ENCODE results near the gene ATP6V0D1. TPM values are rescaled to one million over a fixed set of nuclear protein-coding genes. Genes with fewer than 3 reads are reported as not detected.
"Not testable (repeated sequence)": the region's sequence is repeated elsewhere in the genome, so short reads cannot be mapped to it uniquely, and the experiment has no call there.

Gene ATP6V0D1
- total RNA-seq, 3 donors from 2014 or later (not counting 1 experiment from before 2014, with no cell fraction given), result 76.0 to 84.9 (median 83.3) TPM

DNA sequence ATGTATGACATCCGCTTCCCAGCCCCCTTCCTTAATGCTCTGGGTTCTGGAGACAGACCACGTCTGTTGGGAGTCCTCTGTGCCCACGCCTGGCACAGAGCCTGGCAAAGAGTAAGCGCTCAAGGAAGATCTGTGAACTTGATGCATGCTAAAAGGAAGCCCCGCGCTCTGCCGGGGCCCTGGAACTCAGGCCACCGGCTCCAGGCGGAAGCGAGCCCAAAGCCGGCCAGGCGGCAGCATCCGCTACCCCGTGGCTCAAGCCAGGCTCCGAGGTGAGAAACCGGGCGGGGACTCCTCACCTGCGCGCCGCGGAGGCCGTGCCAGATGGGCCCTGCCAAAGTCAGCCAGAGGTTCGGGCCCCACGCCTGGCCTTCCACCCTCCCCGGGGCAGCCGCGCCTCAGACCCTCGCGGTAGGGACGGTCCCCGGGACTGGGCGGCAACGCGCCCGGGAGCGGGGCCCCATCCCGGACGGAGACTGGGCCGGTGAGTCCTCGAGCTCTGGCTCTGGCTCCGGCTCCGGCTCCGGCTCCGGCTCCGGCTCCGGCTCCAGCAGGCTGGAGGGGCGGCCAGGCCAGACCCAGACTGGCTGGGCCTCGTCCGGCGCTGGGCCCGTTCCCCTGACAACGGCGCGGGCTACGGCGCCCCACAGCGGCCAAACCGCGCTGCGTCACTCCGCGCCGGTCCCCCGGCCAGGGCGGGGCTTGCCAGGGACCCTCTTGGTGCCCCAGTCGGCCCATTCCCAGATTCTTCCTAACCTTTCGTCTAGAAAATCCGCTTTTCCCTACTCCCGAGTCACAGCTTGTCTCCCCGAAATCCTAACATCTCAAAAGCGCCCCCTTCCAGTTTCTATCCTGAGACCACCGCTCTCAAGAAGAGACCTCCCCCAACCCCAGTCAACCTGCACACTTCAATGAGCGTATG is 64.8 kb downstream of the ATP6V0D1 start, which contains the start of gene ZDHHC1:
ZDHHC1 (minus strand) TSS at position 606 of the 922 bp plus-strand sequence. CDS start 8,702 bp downstream, outside the sequence.
- no peaks in the 10 kb centered on the region for H3K9me3 ChIP-seq (ENCODE audit: control insufficient read depth, insufficient read depth, low read length)
- no peak within 1 kb of the TSS for H3K27ac ChIP-seq (ENCODE audit: low read length)
- Mint-ChIP-seq H3K27me3 (ENCODE audit: low read depth in 2 of 2) (peaks cover 15 to 22% of the 10 kb centered on the region in 2 donors), H3K9me3 (no peaks in the 10 kb centered on the region), H3K27ac (peak within 1 kb of the TSS; percentile 64 to 69), H3K4me3 (peak within 1 kb of the TSS; percentile 84), H3K4me1 (peaks cover 6 to 11% of the 10 kb centered on the region in 2 donors), H3K36me3 (no peaks in the 10 kb centered on the region)
- peaks cover 8% of the 10 kb centered on the region for H3K4me1 ChIP-seq (ENCODE audit: control insufficient read depth, insufficient read depth, low read length)
- ATAC-seq (peak; percentile 87 to 96 (median 95)), DNase-seq (peak; percentile 57 to 63)
- intact Hi-C loops (cut with micrococcal nuclease), result no loop called here
- 3% methylated on average over 73 of the region's 73 CpGs for WGBS (ENCODE audit: insufficient coverage)
- peak within 1 kb of the TSS; percentile 39 for H3K4me3 ChIP-seq (ENCODE audit: low read length)
- H3K27me3 ChIP-seq (ENCODE audit: control insufficient read depth, insufficient read depth, low read length), result peaks cover 2% of the 10 kb centered on the region
- TF ChIP-seq, protein P1, sequence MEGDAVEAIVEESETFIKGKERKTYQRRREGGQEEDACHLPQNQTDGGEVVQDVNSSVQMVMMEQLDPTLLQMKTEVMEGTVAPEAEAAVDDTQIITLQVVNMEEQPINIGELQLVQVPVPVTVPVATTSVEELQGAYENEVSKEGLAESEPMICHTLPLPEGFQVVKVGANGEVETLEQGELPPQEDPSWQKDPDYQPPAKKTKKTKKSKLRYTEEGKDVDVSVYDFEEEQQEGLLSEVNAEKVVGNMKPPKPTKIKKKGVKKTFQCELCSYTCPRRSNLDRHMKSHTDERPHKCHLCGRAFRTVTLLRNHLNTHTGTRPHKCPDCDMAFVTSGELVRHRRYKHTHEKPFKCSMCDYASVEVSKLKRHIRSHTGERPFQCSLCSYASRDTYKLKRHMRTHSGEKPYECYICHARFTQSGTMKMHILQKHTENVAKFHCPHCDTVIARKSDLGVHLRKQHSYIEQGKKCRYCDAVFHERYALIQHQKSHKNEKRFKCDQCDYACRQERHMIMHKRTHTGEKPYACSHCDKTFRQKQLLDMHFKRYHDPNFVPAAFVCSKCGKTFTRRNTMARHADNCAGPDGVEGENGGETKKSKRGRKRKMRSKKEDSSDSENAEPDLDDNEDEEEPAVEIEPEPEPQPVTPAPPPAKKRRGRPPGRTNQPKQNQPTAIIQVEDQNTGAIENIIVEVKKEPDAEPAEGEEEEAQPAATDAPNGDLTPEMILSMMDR (IDR thresholded peaks at IDR 0.05), result peak; percentile 37
- no peaks in the 10 kb centered on the region for H3K36me3 ChIP-seq (ENCODE audit: control insufficient read depth, insufficient read depth, low read length)

DNA sequence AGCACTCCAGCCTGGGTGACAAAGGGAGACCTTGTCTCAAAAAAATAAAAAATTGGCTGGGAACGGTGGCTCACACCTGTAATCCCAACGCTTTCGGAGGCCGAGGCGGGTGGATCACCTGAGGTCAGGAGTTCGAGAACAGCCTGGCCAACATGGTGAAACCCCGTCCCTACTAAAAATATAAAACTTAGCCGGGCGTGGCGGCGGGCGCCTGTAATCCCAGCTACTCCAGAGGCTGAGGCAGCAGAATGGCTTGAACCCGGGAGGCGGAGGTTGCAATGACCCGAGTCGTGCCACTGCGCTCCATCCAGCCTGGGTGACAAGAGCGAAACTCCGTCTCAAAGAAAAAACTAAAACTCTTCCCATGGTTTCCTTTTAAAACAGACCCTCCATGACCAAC is 65.5 kb downstream of the ATP6V0D1 start:
- H3K27ac Mint-ChIP-seq; H3K27ac ChIP-seq (ENCODE audit: low read length); ATAC-seq; H3K4me1 ChIP-seq (ENCODE audit: control insufficient read depth, insufficient read depth, low read length); DNase-seq; H3K9me3 ChIP-seq (ENCODE audit: control insufficient read depth, insufficient read depth, low read length); H3K9me3 Mint-ChIP-seq; H3K27me3 ChIP-seq (ENCODE audit: control insufficient read depth, insufficient read depth, low read length); intact Hi-C loops (cut with micrococcal nuclease); H3K36me3 ChIP-seq (ENCODE audit: control insufficient read depth, insufficient read depth, low read length); H3K4me3 ChIP-seq (ENCODE audit: low read length); H3K36me3 Mint-ChIP-seq: not testable (repeated sequence)
- 96% methylated on average over 19 of the region's 19 CpGs for WGBS (ENCODE audit: insufficient coverage)
- Mint-ChIP-seq H3K27me3 (ENCODE audit: low read depth in 2 of 2) (peaks cover 15 to 22% of the 10 kb centered on the region in 2 donors), H3K4me1 (peaks cover 6 to 11% of the 10 kb centered on the region in 2 donors), H3K4me3 (peak overlapping the region; percentile 69)

DNA sequence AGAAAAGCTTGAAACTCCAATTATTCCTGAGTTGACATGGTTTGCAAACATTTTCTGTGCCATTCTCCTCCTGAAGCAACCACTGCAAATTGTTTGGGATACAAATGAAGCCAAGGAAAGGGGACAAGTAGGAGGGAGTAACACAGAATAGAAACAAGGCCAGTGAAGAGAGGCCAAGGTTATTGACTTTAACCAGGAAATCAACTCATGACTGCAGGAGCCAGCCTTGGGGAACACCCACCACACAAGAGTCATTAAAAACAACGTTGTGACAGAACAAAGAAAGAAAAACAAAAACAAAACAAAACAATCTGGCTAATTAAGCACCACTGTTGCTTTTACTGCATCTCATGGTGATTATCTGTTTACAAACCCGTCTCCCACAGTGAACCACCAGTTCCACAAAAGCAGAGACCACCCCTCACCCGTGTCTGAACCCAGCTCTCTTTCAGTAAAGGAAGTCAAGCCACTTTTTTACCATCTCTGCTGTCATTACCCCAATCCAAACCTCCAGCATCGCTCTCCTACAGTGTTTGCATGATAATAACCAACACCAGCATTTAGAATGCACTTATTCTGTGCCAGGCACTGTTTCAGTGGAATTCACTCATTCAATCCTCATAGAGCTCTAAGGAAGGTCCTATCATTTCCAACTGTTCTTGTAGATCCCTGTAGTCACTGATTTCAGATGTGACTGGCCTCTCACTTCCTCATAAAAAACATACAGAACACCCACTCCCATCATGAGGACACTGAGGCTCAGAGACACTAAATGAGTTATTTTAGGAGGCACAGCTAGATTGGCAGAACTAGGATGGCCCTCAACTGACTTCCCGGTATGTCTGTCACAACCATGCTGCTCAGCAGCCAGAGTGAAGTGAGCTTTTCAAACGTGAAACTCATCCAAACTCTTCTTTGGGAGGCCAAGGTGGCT is 66.7 kb downstream of the ATP6V0D1 start:
- intact Hi-C loops (cut with micrococcal nuclease), result no loop called here
- H3K27ac ChIP-seq (ENCODE audit: low read length), result no peak overlapping the region
- peaks cover 2% of the 10 kb centered on the region for H3K27me3 ChIP-seq (ENCODE audit: control insufficient read depth, insufficient read depth, low read length)
- DNase-seq (no peak), ATAC-seq (no peak)
- Mint-ChIP-seq H3K27me3 (ENCODE audit: low read depth in 2 of 2) (peaks cover 8 to 16% of the 10 kb centered on the region in 2 donors), H3K4me3 (no peak overlapping the region), H3K27ac (no peak overlapping the region), H3K36me3 (no peaks in the 10 kb centered on the region), H3K9me3 (no peaks in the 10 kb centered on the region), H3K4me1 (peaks cover 6 to 11% of the 10 kb centered on the region in 2 donors)
- H3K9me3 ChIP-seq (ENCODE audit: control insufficient read depth, insufficient read depth, low read length), result no peaks in the 10 kb centered on the region
- H3K36me3 ChIP-seq (ENCODE audit: control insufficient read depth, insufficient read depth, low read length), result no peaks in the 10 kb centered on the region
- TF ChIP-seq, protein P1 (IDR thresholded peaks at IDR 0.05), result no peak
- H3K4me1 ChIP-seq (ENCODE audit: control insufficient read depth, insufficient read depth, low read length), result peaks cover 8% of the 10 kb centered on the region
- WGBS (ENCODE audit: insufficient coverage), result 79% methylated on average over 6 of the region's 6 CpGs
- H3K4me3 ChIP-seq (ENCODE audit: low read length), result no peak overlapping the region

Data from natural killer cell (primary cell).